GM21526 (cell line): ENCODE results near the gene MPC1L.

Experiments
- ATAC-seq: cut with Tn5 transposase; IDR thresholded peaks from one replicate; pipeline ENCODE4 v1.9.1; 2021; ENCODE audit warnings: moderate library complexity; ENCODE audit not compliant: unreplicated experiment, low FRiP score

Gene MPC1L

GRCh38 chrX:40625294-40625693 is 2.1 kb downstream of the MPC1L start:
- no peak for ATAC-seq

GRCh38 chrX:40628506-40628905 is 5.3 kb downstream of the MPC1L start:
- ATAC-seq, result no peak

- no peak for ATAC-seq
Observed at GRCh38 chrX:40632199-40632598, 9.0 kb downstream of the MPC1L start.

GRCh38 chrX:40637687-40638086 is 14.5 kb downstream of the MPC1L start:
- ATAC-seq, result no peak

GRCh38 chrX:40644176-40644575 is 20.9 kb downstream of the MPC1L start:
- ATAC-seq, result no peak

- ATAC-seq, result no peak
Observed at GRCh38 chrX:40644821-40645358, 21.7 kb downstream of the MPC1L start.

GRCh38 chrX:40646489-40647306 is 23.5 kb downstream of the MPC1L start:
- ATAC-seq, result peak; percentile 30

- peak; percentile 75 for ATAC-seq
Observed at GRCh38 chrX:40647307-40648197, 24.3 kb downstream of the MPC1L start, which contains the start of gene CXorf38. CXorf38 (minus strand) TSS chrX:40647561; CDS start chrX:40647520, 41 bp downstream.

GRCh38 chrX:40651620-40652223 is 28.5 kb downstream of the MPC1L start:
- no peak for ATAC-seq

- no peak for ATAC-seq
Observed at GRCh38 chrX:40652664-40653063, 29.4 kb downstream of the MPC1L start.

GRCh38 chrX:40653535-40653934 is 30.3 kb downstream of the MPC1L start:
- ATAC-seq, result no peak

GRCh38 chrX:40660381-40660780 is 37.2 kb downstream of the MPC1L start:
- no peak for ATAC-seq

- ATAC-seq, result no peak
Observed at GRCh38 chrX:40661489-40661888, 38.3 kb downstream of the MPC1L start.

GRCh38 chrX:40663078-40663740 is 40.0 kb downstream of the MPC1L start:
- ATAC-seq, result no peak

GRCh38 chrX:40663880-40664630 is 40.8 kb downstream of the MPC1L start:
- no peak for ATAC-seq

- ATAC-seq, result no peak
Observed at GRCh38 chrX:40671126-40671525, 47.9 kb downstream of the MPC1L start.
